Posterior cingulate gyrus (tissue), 11 donors: Measurements from ENCODE around the gene LSP1.
A peak's percentile ranks its signal among the peaks of the same experiment; 100 is the strongest.

Source experiments
- DNase-seq, 10 donors: peaks; one replicate each; pipeline versions ENCODE4 v3.0.0 to v3.0.0-alpha.2; 2020 to 2021; ENCODE audit warnings: mixed read lengths in 3 of 10
- intact Hi-C: fragments of 100-400 bp; cut with DNase I; formaldehyde crosslinking; loops from one replicate; pipeline ENCODE4 v1.15.1; 2023

The LSP1 gene

DNA sequence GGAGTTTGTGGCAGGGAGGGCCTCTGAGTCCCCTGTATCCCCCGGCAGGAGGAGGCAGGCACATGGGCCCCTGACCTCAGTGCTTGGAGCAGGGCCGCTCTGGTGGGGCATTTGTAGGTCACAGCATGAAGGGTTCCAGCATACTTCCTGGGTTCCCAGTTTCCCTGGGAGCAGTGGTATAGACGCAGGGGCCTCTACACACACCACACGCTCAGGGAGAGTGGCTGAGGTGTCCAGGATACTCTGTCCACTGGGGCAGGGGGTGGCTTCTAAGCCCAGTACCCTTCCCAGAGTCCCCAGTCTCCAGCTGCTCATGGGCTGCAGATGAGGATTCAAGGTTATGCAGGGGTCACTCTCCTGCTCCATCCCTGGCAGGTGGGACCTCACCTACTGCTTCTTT lies 6.1 kb downstream of the LSP1 start:
- no peak for DNase-seq
- intact Hi-C loops = no loop called here

DNA sequence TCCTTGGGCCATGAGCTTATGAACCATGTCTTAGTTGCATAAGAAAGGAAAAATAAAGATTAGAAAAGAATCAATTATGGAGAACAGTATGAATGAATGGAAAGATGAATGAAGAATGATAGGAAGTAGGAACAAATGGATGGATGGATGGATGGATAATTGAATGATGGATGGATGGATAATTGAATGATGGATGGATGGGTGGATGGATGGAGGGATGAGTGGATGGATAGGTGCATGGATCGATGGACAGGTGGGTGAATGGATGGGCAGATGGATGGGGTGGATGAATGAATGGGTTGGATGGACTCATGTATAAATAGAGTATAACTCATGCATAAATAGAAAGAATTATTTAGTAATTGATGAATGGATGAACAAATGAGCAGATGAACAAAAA lies 7.2 kb downstream of the LSP1 start:
- DNase-seq = no peak

DNA sequence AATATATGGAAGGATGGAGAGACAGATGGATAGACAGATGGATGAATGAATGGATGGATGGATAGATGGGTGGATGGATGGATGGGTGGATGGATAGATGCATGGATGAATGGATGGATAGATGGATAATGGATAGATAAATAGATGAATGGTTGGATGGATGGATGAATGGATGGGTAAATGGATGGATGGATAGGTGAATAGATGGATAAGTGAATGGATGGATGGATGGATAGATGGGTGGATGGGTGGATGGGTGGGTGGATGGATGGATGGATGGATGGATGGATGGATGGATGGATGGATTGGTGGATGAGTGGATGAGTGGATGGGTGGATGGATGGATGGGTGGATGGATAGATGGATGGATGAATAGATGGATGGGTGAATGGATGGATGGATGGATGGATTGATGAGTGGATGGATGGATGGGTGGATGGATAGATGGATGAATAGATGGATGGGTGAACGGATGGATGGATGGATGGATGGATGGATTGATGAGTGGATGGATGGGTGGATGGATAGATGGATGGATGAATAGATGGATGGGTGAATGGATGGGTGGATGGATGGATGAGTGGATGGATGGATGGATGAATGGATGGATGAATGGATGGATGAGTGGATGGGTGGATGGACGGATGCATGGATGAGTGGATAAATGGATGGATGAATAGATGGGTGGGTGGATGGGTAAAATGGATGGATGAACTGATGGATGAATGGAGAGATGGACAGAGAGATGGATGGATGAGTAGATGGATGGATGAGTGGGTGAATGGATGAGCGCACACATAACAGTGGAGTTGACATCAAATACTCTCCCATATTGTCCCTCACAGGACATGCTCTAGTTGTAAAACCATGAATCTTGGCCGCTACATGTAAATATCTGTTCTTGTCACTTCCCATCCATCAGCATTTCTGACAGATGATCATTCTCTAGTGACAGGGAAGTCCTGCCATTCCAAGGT lies 8.8 kb downstream of the LSP1 start:
- no peak for DNase-seq
- intact Hi-C loops = no loop called here

More for the DNA sequence above, 7.2 kb downstream of the LSP1 start:
- intact Hi-C loops = no loop called here

DNA sequence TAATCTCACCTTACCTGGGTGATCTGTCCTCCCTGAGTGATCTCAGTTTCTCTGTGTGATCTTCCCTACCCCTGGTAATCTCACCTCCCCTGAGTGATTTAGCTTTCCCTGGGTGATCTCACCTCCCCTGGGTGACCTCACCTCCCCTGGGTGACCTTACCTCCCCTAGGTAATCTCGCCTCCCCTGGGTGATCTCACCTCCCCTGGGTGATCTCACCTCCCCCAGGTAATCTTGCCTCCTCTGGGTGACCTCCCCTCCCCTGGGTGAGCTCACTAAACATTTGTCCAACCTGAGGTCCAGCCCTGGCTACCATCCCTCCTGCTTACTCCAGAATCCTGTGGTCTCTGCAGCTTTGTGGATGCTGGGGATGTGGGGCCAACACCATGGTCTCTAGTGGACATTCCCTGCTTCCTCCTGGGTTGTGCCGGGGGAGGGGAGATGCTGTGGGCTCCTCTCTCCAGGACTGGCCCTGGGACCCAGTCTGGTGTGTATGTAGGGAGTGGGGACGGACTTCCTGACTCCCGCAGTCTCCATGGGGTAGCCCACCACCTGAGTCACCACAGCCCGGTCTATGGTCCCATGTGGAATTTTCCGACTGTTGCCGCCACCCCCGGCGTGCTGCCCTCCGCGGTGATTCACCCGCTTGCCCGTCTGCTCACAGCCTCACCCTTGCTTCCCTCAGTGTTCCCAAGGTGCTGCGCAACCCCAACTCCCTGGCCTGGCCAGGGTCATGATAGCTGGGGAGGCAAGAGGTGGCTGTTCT lies 9.9 kb downstream of the LSP1 start:
- intact Hi-C loops = no loop called here

DNA sequence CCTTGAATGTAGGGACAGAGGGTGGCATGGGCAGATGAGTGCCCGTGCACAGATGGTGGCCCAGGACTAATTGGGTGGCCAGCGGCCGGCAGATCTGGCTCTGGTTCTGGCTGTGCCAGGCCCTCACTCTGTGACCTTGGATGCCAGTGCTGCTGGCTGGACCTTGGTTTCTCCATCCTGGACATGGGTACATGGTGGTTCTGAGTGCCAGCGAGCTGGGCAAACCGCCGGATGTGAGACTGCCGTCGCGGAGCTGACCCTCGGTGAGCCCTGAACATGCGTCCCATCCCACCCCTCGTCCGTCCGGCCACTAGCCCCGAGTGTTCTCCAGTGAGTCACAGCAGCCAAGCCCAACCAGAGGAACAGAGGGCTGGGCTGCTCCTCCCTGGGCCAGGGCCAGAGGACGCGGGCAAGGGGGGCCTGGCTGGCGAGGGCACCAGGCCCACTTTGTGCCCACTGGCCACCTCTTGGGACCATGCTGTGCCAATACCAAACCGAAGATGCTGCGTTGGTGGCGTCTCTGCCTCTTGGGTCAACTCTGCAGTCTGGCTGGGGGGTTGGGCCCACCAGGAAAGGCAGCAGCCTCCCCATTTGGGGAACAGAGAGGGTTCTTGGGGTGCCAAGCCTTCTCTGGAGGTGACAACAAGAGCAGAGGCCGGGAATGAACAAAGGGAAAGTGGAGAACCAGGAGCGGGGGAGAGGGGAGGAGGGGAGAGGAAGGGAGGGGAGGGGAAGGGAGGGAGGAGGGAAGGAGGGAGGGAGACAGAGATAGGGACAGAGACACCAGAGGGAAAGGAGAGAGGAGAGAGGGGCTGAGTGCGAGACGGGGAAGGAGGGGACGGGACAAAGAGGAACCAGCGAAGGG lies 10.7 kb downstream of the LSP1 start:
- peak in 7 of 10 donors; percentile 30 to 93 (median 36) for DNase-seq
- intact Hi-C loops = no loop called here

More for the DNA sequence above, 9.9 kb downstream of the LSP1 start:
- DNase-seq = peak in 1 of 10 donors; percentile 80

DNA sequence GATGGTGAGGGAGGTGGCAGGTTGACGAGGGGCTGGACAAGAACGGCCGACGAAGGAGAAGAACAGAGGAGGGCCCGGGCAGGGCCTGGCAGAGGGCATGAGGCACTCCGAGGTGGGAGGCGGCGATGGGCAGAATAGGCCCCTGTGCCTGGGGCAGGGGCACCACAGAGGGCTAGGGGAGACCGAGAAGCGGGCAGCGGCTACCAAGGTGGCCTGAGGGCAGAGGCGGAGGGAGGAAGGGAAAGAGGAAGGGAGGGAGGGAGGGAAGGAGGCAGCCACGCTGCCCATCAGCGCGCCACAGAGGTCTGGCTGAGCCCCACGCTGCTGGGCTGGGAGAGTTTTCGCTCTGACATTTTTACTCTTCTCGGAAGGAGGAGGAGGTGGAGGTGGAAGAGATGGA lies 11.3 kb downstream of the LSP1 start:
- intact Hi-C loops = no loop called here
- DNase-seq = peak in 2 of 10 donors; percentile 65

DNA sequence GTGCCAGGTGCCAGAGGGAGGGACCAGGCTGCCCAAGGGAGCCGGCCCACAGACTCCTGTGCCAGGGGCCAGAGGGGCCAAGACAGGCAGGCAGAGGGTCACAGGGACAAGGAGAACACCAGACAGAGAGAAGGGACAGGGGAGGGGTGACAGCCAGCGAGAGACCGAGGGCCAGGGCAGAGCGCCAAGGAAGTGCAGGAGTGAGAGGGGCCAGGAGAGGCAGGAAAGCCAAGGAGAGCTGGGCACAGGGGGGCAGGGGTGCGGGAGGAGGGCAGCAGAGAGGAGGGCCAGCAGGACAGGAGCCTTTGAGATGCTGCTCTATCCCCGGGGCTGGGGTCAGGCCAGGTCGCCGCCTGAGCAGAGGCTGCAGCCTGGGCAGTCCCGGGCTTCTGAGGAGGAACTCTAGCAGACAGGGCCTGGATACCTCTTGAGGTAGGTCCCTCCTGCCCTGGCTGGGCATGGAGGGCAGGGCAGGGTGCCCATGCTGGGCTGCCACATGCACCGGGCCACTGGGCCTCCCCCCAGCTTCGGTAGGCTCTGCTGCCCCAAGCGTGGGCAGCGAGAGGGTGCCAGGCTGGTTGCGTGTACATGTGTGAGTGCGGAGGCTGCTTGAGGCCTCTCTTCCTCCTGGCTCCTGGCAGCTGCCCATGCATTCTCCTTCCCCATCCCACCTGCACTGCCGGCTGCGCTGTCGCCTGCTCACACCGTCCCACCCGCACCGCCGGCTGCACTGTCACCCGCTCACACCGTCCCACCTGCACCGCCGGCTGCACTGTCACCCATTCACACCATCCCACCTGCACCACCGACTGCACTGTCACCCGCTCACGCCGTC lies 12.2 kb downstream of the LSP1 start:
- DNase-seq = peak in 7 of 10 donors; percentile 37 to 94 (median 68)
- intact Hi-C loops = no loop called here

DNA sequence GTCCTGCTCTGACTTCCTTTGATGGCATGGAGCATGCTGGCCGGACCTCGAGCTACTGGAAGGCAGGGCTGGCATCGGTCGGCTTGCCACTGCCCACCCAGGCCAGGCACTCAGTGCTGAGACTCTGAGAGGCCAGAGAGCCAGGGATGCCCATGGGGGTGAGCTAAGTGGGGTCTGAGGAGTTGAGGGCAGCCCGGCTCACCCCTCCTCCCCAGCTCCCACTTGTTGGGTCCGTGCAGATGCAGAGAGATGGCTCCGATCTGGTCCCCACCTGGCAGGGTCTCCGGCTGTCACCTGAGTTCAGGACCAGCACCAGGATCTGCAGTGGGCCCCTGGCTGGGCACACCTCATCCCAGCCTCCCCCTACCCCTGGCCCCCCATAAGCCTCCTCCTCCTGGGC lies 13.3 kb downstream of the LSP1 start:
- intact Hi-C loops = no loop called here
- DNase-seq = peak in 2 of 10 donors; percentile 52 to 80

DNA sequence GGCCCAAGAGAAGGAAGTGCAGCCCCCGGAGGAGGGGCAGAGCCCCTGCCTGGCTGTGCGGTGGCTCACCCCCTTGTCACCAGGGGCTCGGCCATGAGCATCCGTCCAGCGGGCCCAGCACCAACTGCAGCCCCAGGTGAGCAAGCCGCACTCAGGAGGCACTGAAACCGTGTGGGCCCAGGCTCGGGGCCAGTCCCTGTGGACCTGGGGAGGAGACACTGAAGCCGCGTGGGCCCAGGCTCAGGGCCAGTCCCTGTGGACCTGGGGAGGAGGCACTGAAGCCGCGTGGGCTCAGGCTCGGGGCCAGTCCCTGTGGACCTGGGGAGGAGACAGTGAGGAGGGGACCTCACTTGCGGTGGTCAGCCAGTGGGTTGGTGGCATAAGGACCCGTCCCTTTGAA lies 13.9 kb downstream of the LSP1 start:
- intact Hi-C loops = no loop called here
- peak in 2 of 10 donors; percentile 50 to 55 for DNase-seq

DNA sequence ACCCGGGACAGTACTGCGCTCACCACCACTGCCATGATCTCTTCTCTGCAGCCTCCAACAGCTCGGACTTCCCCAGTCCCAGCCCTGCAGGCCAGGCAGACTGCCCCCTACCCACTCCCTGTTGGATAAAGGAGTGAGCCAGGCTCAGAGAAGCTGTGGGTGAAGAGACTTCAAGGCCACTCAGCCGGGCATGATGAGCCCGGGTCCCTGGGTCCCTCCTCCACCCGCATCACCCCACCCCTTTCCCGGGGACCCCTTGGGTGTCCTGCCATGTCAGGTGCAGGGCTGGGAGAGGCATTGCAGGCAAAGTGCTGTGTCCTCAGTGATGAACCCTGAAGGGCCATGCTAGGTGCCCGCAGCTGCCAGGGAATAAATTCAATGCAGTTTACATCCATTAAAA lies 14.5 kb downstream of the LSP1 start:
- intact Hi-C loops = no loop called here

DNA sequence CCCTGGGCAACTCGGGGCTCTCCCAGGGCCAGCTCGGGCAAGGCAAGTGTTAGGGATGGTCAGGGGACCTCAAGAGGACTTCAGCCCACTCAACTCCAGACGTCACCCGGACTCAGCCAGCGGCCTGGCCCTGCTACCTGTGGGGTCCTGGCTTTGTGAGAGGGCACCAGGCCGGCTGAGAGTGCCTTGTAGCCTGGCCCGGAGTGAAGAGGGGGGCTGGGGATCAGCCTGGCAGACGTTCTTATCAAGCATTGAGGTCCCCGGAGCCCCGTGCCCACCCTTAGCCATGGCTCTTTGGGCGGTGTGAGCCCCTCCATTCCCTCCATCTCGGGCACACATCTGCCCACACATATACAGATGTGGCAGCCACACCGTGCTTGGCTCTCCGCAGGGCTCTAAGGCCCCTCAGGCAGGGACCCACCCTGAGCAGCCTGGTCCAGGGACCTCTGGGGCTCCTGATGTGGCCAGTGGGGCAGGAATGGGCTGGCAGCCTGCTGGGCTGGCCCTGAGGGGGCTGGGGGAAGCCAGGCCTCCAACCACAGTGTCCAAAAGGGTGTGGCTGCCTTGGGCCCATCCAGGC lies 15.3 kb downstream of the LSP1 start:
- intact Hi-C loops = no loop called here
- peak in 3 of 10 donors; percentile 59 to 72 (median 67) for DNase-seq

More for the DNA sequence above, 14.5 kb downstream of the LSP1 start:
- peak in 2 of 10 donors; percentile 24 to 69 for DNase-seq

DNA sequence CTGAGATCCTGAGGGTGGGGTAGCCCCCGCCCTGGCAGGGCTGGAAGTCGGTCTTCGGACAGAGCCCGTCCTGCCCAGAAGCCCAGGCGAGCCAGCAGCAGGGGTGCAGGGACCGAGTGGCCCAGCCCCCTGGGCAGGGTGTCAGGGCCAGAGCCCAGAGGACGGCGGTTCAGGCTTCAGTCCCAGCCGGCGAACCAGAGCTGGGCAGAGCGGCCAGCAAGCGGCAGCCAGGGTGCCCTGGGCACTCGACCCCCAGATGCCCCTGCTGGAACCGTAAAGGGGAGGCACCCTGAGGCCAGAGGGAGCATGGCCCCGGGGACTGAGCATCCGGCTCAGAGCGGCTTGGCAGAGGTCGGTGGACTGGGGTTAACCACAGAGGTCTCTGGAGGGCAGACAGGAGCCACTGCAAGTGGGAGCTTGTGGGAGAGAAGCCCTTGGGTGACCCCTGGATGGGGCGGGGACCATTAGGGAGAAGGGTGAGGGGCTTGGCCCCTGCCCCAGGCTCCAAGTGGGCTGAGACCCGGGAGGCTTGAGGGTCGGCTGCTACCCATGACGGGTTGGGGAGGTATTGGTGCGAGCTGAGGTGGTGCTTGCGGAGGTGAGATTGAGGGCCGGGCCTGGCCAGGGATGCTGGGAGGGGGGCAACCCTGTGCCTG lies 15.9 kb downstream of the LSP1 start:
- peak in 3 of 10 donors; percentile 64 to 66 (median 66) for DNase-seq
- intact Hi-C loops = no loop called here

DNA sequence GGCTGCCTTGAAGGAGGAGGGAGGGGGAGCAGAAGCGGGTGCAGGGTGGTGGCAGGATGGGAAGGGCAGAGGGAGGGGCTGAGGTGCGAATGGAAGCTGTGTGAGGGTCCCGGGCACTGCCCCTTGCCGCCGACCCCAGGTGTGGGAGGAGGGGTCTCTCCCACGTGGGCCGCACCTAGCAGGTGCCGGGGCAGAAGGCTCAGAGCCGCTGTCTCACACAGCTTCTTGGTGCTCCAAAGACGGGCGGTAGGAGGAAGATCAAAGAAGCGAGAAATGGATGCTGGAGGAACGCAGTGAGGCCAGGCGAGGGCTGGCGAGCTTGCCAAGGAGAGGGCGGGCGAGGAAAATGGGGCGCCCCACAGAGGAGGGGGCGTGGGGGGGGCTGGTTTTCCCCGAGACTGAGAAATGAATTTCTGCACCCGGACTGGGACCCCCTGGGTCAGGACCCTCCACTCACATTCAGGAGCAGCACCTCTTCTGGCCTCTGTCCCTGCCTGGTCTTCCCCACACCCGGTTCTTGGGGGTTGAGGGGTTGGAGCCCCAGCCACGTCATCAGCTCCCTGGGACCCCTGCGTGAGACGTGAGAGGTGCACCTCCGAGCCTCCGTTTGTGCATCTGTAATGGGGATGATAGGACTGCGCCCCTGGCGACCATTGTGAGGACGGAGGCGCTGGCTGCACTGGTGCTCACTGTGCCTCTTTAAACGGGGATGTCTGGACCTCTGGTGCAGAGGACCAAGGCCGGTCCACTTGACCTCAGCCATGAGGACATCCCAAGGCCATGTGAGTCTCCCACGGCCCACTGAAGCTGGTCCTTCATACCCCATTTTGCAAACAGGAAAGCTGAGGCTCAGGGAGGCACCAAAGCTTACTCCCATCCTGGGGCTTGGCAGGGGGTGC lies 16.8 kb downstream of the LSP1 start:
- intact Hi-C loops = no loop called here
- DNase-seq = peak in 3 of 10 donors; percentile 65 to 83 (median 72)

DNA sequence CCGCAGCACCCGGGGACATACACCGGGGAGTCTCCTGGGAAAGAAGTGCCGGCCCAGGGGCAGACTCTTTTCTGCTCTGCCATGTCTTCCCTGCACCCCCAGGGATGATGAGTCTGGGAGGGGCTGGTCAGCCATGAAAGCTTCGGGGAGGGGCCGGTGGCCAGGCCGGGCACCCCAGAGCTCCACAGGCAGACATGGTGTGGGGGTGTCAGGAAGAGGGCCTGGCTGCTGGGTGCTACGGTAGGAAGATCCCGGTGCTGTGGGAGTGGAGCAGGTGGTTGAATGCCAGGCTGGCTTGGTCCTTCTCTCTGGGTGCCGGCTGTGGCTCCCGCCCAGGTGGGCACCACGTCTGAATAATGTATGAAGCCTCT lies 17.4 kb downstream of the LSP1 start:
- intact Hi-C loops = no loop called here
- no peak for DNase-seq

DNA sequence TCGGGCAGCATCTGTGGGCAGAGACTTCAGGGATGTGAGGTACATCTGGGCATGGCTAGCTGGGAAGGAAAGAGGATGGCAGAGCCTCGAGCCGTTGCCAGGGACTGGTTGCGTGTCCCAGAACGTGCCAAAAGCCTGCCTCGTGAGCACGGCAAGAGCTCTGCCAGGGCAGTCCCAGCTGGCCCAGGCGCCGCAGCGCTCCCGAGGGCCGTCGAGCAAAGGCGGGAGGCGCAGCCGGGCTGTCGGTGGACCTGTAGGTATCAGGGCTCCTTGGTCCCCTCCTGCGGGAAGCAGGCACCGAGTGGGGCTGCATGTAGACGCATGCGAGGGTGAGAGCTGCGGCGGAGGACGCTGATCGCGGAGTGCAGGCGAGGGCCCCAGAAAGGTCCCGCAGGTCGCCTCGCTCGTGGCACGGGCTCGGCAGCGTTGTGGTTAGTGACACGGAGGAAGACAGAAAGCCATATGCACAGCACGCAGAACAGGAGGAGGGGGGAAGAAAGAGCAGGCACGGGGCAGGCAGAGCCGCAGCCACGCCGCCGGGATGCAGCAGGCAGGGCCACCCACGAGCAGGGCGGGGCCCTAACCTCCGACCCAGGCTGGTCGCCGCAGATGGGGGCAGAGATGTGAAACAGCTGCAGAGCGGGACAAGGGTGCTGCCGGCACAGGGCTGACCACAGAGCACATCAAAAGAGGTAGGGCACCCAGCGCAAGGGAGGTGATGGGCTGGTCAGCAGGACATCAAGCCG lies 18.0 kb downstream of the LSP1 start:
- DNase-seq = peak in 7 of 10 donors; percentile 38 to 92 (median 62)
- intact Hi-C loops = no loop called here

DNA sequence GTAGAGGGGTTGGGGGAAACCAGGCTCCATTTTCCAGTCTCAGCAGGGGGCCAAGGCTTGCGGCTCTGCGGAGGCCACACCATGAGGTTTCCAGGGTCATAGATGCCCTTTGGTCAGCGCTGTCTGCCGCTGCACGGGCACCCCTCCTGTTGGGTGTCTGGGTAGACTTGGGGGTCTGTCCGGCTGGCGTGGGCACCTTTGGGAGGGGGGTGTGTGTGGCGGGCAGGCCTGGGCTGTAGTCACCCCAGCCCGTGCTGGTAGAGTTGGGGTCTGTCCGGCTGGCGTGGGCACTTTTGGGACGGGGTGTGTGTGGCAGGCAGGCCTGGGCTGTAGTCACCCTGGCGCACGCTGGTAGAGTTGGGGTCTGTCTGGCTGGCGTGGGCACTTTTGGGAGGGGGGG lies 18.6 kb downstream of the LSP1 start:
- peak in 3 of 10 donors; percentile 19 to 77 (median 33) for DNase-seq
- intact Hi-C loops = no loop called here
